H1 (cell line): ENCODE data around the gene BBS9.

Experiments
- JUND ChIP-seq: IDR thresholded peaks from 2 replicates; pipeline ENCODE4 v1.6.1; 2011; ENCODE audit warnings: mild to moderate bottlenecking, improper control_type of control experiment, low read length
- PHF8 ChIP-seq: fragments of 200-600 bp; sonication (generic); conservative IDR thresholded peaks from 2 replicates; pipeline ENCODE4 v1.7.1; 2012; ENCODE audit warnings: low read depth, mild to moderate bottlenecking, inconsistent platforms, low read length, moderate library complexity
- POLR2A ChIP-seq, 2 experiments: IDR thresholded peaks; 1 replicate in 1 of 2; 2 replicates in 1 of 2; pipeline ENCODE4 v1.6.1; 2011; ENCODE audit warnings: low read depth in 2 of 2, low read length in 2 of 2, mild to moderate bottlenecking in 2 of 2; ENCODE audit errors: control extremely low read depth in 1 of 2
- POLR2AphosphoS5 ChIP-seq: IDR thresholded peaks from 2 replicates; pipeline ENCODE4 v1.6.1; 2011; ENCODE audit warnings: low read depth, low read length
- RAD21 ChIP-seq, 2 experiments: IDR thresholded peaks in 1 of 2; conservative IDR thresholded peaks in 1 of 2; 2 replicates each; pipeline ENCODE4 v1.6.1; 2011; ENCODE audit warnings: low read depth in 2 of 2, low read length in 2 of 2, improper control_type of control experiment in 1 of 2, inconsistent platforms in 1 of 2, mild to moderate bottlenecking in 1 of 2, moderate library complexity in 1 of 2
- TF ChIP-seq, protein P1 (sequence below), 3 experiments: IDR thresholded peaks; 1 replicate in 2 of 3; 2 replicates in 1 of 3; pipeline versions ENCODE4 v1.5.1 to v1.6.1; 2011; ENCODE audit warnings: low read length in 3 of 3, mild to moderate bottlenecking in 3 of 3, inconsistent platforms in 2 of 3, low read depth in 1 of 3, moderate library complexity in 1 of 3; ENCODE audit not compliant: insufficient read depth in 1 of 3; ENCODE audit errors: control extremely low read depth in 1 of 3
- TF ChIP-seq, protein P2 (sequence below): IDR thresholded peaks from 2 replicates; pipeline ENCODE4 v1.6.1; 2011; ENCODE audit warnings: low read length, improper control_type of control experiment

DNA sequence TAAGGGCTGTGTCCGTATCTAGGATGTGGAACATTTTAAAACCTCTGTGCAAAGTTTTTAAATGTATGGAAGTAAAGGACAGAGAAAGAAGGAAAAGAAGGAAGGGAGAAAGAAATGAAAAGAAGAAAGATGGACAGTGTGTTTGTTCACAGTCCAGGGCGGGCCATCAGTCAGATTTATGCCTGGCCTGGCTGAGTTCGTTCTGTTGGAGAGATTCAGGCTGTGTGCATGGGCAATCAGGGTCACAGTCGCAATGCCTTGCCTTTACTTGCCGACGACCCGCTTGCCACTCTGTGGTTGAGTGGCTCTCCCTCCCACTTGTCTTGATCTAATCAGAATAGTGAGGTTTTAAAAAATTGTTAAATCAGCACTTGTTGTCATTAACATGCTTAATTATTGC is 406.6 kb downstream of the BBS9 start:
- TF ChIP-seq, protein P1, sequence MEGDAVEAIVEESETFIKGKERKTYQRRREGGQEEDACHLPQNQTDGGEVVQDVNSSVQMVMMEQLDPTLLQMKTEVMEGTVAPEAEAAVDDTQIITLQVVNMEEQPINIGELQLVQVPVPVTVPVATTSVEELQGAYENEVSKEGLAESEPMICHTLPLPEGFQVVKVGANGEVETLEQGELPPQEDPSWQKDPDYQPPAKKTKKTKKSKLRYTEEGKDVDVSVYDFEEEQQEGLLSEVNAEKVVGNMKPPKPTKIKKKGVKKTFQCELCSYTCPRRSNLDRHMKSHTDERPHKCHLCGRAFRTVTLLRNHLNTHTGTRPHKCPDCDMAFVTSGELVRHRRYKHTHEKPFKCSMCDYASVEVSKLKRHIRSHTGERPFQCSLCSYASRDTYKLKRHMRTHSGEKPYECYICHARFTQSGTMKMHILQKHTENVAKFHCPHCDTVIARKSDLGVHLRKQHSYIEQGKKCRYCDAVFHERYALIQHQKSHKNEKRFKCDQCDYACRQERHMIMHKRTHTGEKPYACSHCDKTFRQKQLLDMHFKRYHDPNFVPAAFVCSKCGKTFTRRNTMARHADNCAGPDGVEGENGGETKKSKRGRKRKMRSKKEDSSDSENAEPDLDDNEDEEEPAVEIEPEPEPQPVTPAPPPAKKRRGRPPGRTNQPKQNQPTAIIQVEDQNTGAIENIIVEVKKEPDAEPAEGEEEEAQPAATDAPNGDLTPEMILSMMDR (IDR thresholded peaks at IDR 0.05; ENCODE audit: control extremely low read depth in 1 of 3, insufficient read depth in 1 of 3, low read depth in 1 of 3, low read length in 3 of 3) = no peak
- TF ChIP-seq RAD21 (IDR thresholded peaks at IDR 0.05 in 1 of 2, conservative IDR thresholded peaks at IDR 0.05 in 1 of 2; ENCODE audit: low read depth in 2 of 2, low read length in 2 of 2) = no peak
- no peak for TF ChIP-seq JUND
- no peak for TF ChIP-seq PHF8
- TF ChIP-seq, protein P2, sequence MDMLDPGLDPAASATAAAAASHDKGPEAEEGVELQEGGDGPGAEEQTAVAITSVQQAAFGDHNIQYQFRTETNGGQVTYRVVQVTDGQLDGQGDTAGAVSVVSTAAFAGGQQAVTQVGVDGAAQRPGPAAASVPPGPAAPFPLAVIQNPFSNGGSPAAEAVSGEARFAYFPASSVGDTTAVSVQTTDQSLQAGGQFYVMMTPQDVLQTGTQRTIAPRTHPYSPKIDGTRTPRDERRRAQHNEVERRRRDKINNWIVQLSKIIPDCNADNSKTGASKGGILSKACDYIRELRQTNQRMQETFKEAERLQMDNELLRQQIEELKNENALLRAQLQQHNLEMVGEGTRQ = no peak
- TF ChIP-seq POLR2A (IDR thresholded peaks at IDR 0.05; ENCODE audit: control extremely low read depth in 1 of 2, low read depth in 2 of 2, low read length in 2 of 2) = no peak
- TF ChIP-seq POLR2AphosphoS5 = no peak
